Activated T-cell treated with anti-CD3 and anti-CD28 coated beads, Interleukin-2, amount 50 U/mL, for 4 hours (primary cell): ENCODE results near the gene REPIN1. TPM values are rescaled to one million over a fixed set of nuclear protein-coding genes. Genes with fewer than 3 reads are reported as not detected.
A peak's percentile ranks its signal among the peaks of the same experiment; 100 is the strongest.

Experiments
- ATAC-seq, 2 donors: fragments of 200-7000 bp; cut with Tn5 transposase; one replicate each; pipeline ENCODE4 v1.10.0; 2021
- DNase-seq: peaks from one replicate; pipeline ENCODE4 v3.0.0-alpha.2; 2020
- H3K27me3 Mint-ChIP-seq: one replicate; pipeline ENCODE4 v1.8.0; 2021; ENCODE audit warnings: low read depth, mixed read lengths
- H3K36me3 Mint-ChIP-seq: one replicate; pipeline ENCODE4 v1.8.0; 2022; ENCODE audit warnings: mixed read lengths; ENCODE audit not compliant: insufficient read depth
- H3K4me1 Mint-ChIP-seq: one replicate; pipeline ENCODE4 v1.8.0; 2021; ENCODE audit warnings: low read depth, mixed read lengths
- H3K4me3 Mint-ChIP-seq: one replicate; pipeline ENCODE4 v1.8.0; 2021; ENCODE audit warnings: mild to moderate bottlenecking, moderate library complexity, mixed read lengths
- H3K9me3 Mint-ChIP-seq: one replicate; pipeline ENCODE4 v1.8.0; 2021; ENCODE audit warnings: mixed read lengths
- total RNA-seq, 3 donors: library from RNA; stranded (reverse); gene quantifications; one replicate each; pipeline ENCODE4 v1.2.1, GENCODE V29; 2021

REPIN1 gene
- total RNA-seq, 3 donors from 2014 or later = 54.7 to 68.4 (median 62.6) TPM

DNA sequence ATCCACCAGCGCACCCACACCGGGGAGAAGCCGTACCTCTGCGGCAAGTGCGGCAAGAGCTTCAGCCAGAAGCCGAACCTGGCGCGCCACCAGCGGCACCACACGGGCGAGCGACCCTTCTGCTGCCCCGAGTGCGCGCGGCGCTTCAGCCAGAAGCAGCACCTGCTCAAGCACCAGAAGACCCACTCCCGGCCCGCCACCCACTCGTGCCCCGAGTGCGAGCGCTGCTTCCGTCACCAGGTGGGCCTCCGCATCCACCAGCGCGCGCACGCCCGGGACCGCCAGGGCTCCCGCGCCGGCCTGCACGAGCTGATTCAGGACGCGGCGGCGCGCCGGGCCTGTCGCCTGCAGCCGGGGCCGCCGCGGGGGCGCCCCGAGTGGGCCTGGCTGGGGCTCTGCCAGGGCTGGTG, 28.2 kb downstream of the REPIN1 start:
- no peaks in the 10 kb centered on the region for H3K9me3 Mint-ChIP-seq
- H3K36me3 Mint-ChIP-seq = no peaks in the 10 kb centered on the region
- DNase-seq = no peak
- H3K27me3 Mint-ChIP-seq = no peaks in the 10 kb centered on the region
- H3K4me1 Mint-ChIP-seq = peaks cover 11% of the 10 kb centered on the region
- no peak overlapping the region for H3K4me3 Mint-ChIP-seq
- ATAC-seq = no peak

DNA sequence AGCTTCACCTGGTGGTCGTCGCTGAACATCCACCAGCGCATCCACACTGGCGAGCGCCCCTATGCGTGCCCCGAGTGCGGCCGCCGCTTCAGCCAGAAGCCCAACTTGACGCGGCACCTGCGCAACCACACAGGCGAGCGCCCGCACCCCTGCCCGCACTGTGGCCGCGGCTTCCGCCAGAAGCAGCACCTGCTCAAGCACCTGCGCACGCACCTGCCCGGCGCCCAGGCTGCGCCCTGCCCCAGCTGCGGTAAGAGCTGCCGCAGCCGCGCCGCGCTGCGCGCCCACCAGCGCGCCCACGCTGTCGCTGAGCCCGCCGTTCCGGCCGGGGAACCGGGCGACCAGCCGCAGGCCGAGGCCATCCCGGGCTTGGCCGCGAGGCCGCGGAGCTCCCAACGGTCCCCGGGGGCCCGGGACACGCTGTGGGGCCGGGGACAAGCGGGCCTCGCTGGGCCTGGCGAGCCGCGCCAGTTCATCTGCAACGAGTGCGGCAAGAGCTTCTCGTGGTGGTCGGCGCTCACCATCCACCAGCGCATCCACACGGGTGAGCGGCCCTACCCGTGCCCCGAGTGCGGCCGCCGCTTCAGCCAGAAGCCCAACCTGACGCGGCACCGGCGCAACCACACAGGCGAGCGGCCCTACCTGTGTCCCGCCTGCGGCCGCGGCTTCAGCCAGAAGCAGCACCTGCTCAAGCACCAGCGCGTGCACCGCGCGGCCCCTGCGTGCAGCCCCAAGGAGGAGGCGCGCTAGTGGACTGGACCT, 28.9 kb downstream of the REPIN1 start:
- DNase-seq (no peak), ATAC-seq (no peak)
- Mint-ChIP-seq H3K36me3 (no peaks in the 10 kb centered on the region), H3K9me3 (no peaks in the 10 kb centered on the region), H3K4me1 (peaks cover 11% of the 10 kb centered on the region), H3K4me3 (no peak overlapping the region), H3K27me3 (no peaks in the 10 kb centered on the region)

GRCh38 chr7:150398108-150398964, 29.7 kb downstream of the REPIN1 start:
- no peaks in the 10 kb centered on the region for H3K27me3 Mint-ChIP-seq
- H3K9me3 Mint-ChIP-seq = no peaks in the 10 kb centered on the region
- H3K4me1 Mint-ChIP-seq = peaks cover 11% of the 10 kb centered on the region
- ATAC-seq (no peak), DNase-seq (no peak)
- no peaks in the 10 kb centered on the region for H3K36me3 Mint-ChIP-seq
- H3K4me3 Mint-ChIP-seq = no peak overlapping the region

GRCh38 chr7:150398965-150399320, 30.3 kb downstream of the REPIN1 start:
- Mint-ChIP-seq H3K36me3 (no peaks in the 10 kb centered on the region), H3K4me1 (peaks cover 12% of the 10 kb centered on the region), H3K4me3 (no peak overlapping the region), H3K9me3 (no peaks in the 10 kb centered on the region), H3K27me3 (no peaks in the 10 kb centered on the region)
- ATAC-seq (no peak), DNase-seq (no peak)

- no peaks in the 10 kb centered on the region for H3K36me3 Mint-ChIP-seq
Observed at GRCh38 chr7:150399421-150400007, 30.9 kb downstream of the REPIN1 start.

GRCh38 chr7:150400008-150400787, 31.6 kb downstream of the REPIN1 start:
- ATAC-seq (no peak), DNase-seq (no peak)
- Mint-ChIP-seq H3K4me1 (peaks cover 15% of the 10 kb centered on the region), H3K27me3 (no peaks in the 10 kb centered on the region), H3K4me3 (no peak overlapping the region), H3K9me3 (no peaks in the 10 kb centered on the region), H3K36me3 (no peaks in the 10 kb centered on the region)

More at GRCh38 chr7:150399421-150400007, 30.9 kb downstream of the REPIN1 start:
- no peaks in the 10 kb centered on the region for H3K27me3 Mint-ChIP-seq
- H3K9me3 Mint-ChIP-seq = no peaks in the 10 kb centered on the region
- DNase-seq (no peak), ATAC-seq (no peak)
- H3K4me3 Mint-ChIP-seq = no peak overlapping the region
- H3K4me1 Mint-ChIP-seq = peaks cover 18% of the 10 kb centered on the region

GRCh38 chr7:150400788-150401423, 32.3 kb downstream of the REPIN1 start:
- Mint-ChIP-seq H3K4me1 (peaks cover 15% of the 10 kb centered on the region), H3K4me3 (no peak overlapping the region), H3K9me3 (no peaks in the 10 kb centered on the region), H3K36me3 (no peaks in the 10 kb centered on the region), H3K27me3 (no peaks in the 10 kb centered on the region)
- ATAC-seq (no peak), DNase-seq (no peak)

- H3K4me1 Mint-ChIP-seq = peaks cover 20% of the 10 kb centered on the region
- no peaks in the 10 kb centered on the region for H3K27me3 Mint-ChIP-seq
- ATAC-seq (no peak), DNase-seq (no peak)
- H3K4me3 Mint-ChIP-seq = no peak overlapping the region
- H3K9me3 Mint-ChIP-seq = no peaks in the 10 kb centered on the region
- no peaks in the 10 kb centered on the region for H3K36me3 Mint-ChIP-seq
Observed at GRCh38 chr7:150401424-150401790, 32.8 kb downstream of the REPIN1 start.

DNA sequence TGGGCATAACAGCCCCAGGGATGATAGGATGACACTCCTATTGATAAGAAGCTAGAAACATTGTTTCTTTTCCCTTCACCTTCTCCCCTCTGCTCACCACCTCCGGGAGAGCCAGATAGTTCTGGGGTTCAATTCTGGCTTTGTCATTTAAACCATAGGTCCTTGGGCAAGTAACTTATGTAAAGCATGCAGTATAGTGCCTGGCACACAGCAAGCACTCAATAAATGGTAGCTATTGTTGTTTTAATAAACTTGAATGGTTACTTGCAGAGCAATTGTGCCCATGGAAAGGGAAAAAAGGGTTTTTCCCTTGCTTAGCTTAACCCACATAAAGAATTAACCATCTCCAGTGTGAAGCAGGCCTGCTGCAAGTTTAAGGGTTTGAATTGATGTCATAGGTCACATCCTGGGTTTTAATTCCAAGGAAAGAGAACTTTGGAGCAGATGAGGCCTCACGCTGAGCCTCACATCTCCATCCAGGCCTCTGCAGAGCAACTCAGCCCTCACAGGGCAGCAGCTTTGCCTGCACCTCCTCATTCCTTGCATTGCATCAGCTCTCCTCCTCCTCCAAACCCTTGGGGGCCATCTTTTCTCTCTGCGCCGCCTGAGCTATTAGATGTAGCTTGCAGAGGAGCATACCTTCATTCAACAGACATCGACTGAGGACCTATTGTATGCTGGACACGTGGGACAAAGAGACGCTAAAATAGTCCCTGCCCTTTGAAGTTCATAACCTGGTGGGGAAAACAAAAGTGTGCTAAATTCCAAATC, 33.4 kb downstream of the REPIN1 start:
- Mint-ChIP-seq H3K9me3 (no peaks in the 10 kb centered on the region), H3K4me1 (peaks cover 27% of the 10 kb centered on the region), H3K36me3 (peaks cover 1% of the 10 kb centered on the region), H3K4me3 (no peak overlapping the region), H3K27me3 (no peaks in the 10 kb centered on the region)
- DNase-seq = no peak
- no peak for ATAC-seq

GRCh38 chr7:150402671-150403321, 34.2 kb downstream of the REPIN1 start:
- H3K36me3 Mint-ChIP-seq = peaks cover 3% of the 10 kb centered on the region
- no peak for DNase-seq
- H3K4me3 Mint-ChIP-seq = no peak overlapping the region

DNA sequence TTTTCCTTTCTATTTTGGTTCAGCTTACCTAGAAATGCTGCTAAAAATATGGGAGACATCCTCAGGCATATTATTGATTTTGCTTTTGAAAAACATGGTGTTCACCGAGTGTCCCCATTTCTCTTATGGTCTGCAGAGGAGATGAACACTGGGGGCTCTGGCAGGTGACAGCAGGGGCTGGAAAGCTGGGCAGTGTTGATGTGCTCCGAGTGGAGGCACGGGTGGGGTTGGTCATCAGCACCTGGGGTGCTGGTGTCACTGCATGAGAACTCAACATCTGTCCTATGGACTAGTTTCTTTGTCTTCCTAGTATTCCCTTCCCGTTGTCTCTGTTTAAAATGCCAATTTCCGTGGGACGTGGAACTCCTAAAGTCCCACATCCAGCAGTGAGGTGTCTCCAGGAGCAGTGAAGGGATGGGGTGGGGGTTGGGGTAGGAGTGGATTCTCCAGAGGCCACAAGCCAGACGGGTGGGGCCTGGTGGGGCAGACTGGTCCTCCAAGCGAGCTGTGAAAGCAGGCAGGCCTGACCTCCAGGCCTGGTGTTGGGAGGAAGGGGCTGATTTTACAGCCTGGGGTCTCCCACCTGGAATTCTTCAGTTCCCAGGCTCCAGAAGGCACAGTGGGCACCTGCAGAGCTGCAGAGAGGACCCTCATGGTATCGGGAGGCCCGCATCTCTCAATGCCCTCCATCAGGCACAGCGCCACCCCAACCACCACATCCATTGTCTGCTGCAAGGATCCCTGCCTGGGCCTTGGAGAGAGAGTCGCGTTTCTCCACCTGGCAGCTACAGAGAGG, 35.0 kb downstream of the REPIN1 start:
- peaks cover 3% of the 10 kb centered on the region for H3K36me3 Mint-ChIP-seq
- H3K4me1 Mint-ChIP-seq = peaks cover 31% of the 10 kb centered on the region
- DNase-seq = no peak
- H3K9me3 Mint-ChIP-seq = no peaks in the 10 kb centered on the region
- no peaks in the 10 kb centered on the region for H3K27me3 Mint-ChIP-seq
- no peak for ATAC-seq
- peak overlapping the region; percentile 92 for H3K4me3 Mint-ChIP-seq

More at GRCh38 chr7:150402671-150403321, 34.2 kb downstream of the REPIN1 start:
- Mint-ChIP-seq H3K27me3 (no peaks in the 10 kb centered on the region), H3K4me1 (peaks cover 29% of the 10 kb centered on the region), H3K9me3 (no peaks in the 10 kb centered on the region)
- ATAC-seq = no peak

DNA sequence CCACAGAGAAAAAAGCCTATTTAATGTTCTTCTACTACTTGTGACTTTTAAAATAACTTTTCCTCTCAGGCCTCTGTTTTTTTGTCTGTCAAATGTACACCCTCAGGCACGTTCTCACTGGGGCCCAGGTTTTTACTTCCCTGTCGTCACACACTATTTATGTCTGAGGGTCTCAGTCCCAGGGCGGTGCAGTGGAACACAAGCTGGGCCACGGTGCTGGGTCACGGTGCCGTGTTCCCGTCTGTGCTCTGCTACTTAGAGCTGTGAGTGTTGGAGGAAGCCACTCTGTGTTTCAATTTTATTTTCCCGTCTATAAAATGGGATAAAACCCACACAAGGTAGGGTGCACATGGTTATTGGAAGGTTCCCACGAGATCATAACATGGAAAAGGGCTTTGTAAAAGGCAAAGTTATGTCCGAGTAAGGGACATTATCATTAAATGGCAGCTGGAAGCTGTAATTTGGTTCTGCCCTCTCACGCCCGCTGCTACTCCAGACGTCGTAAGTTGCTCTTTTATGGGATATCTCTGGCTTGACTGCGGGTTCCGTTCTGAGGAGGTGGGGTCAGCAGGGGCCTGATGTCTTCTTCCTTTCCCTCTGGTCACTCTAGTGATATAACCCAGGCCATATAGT, 35.7 kb downstream of the REPIN1 start:
- H3K4me3 Mint-ChIP-seq = peak overlapping the region; percentile 92
- H3K4me1 Mint-ChIP-seq = peaks cover 35% of the 10 kb centered on the region
- no peaks in the 10 kb centered on the region for H3K9me3 Mint-ChIP-seq
- no peak for ATAC-seq
- no peak for DNase-seq
- H3K36me3 Mint-ChIP-seq = peaks cover 6% of the 10 kb centered on the region
- no peaks in the 10 kb centered on the region for H3K27me3 Mint-ChIP-seq
